Measurements from ENCODE around the gene LRRC63. TPM values are rescaled to one million over a fixed set of nuclear protein-coding genes. Genes with fewer than 3 reads are reported as not detected.

LRRC63 gene
- total RNA-seq, 6 donors from 2014 or later = 0.33 to 3.1 (median 0.66) TPM; not detected in 1

DNA sequence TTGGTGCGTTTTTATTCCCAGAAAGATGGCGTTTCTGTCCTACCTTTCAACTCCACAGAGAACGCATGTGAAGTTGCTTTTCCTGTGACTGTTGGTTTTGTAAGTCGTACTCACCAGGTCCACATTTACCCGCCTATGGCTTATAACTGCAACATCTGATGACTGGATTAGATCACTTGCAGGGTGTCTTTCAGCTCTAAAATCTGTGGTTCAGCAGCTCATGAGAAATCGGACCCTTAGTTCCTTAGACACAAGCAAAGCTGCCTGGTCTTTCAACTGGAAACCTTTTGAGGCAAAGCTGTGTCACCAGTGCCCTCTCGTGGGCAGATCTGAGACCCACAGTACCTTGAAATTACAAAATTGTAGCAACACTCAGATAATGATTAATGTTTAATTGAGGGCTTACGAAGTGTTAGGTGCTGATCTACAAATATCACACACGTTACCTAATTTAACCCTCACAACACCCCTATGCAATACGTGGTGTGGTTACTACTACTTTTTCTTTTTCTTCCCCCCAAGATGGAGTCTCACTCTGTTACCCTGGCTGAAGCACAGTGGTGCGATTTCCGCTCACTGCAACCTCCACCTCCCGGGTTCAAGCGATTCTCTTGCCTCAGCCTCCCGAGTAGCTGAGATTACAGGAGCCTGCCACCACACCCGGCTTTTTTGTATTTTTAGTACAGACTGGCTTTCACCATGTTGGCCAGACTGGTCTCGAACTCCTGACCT, 109.9 kb downstream of the LRRC63 start:
- no peaks in the 10 kb centered on the region for H3K9me3 ChIP-seq
- no peaks in the 10 kb centered on the region for H3K27me3 ChIP-seq
- no peaks in the 10 kb centered on the region for H3K36me3 ChIP-seq
- ATAC-seq (ENCODE audit: low FRiP score in 2 of 2) (peak; percentile 68 to 85), DNase-seq (peak in 1 of 2 donors; percentile 65)
- 53 to 61% methylated on average over 16 to 17 of the region's 17 CpGs for WGBS, 2 donors
- H3K4me3 ChIP-seq = no peak overlapping the region
- peaks cover 0 to 4% (median 0%) of the 10 kb centered on the region in 4 donors for H3K4me1 ChIP-seq
- peak overlapping the region in 3 of 4 donors; percentile 17 to 57 (median 38) for H3K27ac ChIP-seq
- TF ChIP-seq, protein P1, sequence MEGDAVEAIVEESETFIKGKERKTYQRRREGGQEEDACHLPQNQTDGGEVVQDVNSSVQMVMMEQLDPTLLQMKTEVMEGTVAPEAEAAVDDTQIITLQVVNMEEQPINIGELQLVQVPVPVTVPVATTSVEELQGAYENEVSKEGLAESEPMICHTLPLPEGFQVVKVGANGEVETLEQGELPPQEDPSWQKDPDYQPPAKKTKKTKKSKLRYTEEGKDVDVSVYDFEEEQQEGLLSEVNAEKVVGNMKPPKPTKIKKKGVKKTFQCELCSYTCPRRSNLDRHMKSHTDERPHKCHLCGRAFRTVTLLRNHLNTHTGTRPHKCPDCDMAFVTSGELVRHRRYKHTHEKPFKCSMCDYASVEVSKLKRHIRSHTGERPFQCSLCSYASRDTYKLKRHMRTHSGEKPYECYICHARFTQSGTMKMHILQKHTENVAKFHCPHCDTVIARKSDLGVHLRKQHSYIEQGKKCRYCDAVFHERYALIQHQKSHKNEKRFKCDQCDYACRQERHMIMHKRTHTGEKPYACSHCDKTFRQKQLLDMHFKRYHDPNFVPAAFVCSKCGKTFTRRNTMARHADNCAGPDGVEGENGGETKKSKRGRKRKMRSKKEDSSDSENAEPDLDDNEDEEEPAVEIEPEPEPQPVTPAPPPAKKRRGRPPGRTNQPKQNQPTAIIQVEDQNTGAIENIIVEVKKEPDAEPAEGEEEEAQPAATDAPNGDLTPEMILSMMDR (IDR thresholded peaks at IDR 0.05) = peak; percentile 45 to 64 (median 58)
- TF ChIP-seq EP300 (IDR thresholded peaks at IDR 0.05) (no peak), POLR2A (IDR thresholded peaks at IDR 0.05) (no peak), POLR2AphosphoS5 (IDR thresholded peaks at IDR 0.05) (no peak)

DNA sequence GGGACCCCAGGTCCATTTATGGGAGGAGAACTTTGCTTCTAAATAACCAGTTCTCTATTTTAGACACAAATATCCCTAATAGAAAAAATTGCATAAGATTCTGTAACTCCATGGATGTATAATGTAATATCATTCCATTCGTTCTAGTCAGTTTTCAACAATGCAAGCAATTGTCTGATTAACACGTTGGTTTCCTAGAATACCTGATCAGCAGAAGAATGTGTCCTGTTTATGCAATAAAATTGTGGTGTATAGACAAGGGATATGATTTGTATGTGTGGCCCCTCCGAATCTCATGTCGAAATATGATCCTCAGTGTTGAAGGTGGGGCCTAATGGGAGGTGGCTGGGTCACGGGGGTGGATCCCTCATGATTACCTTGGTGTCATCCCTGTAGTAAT, 113.2 kb downstream of the LRRC63 start:
- DNase-seq = no peak
- Histone ChIP-seq H3K4me1 (peaks cover 0 to 4% (median 0%) of the 10 kb centered on the region in 4 donors), H3K4me3 (no peak overlapping the region), H3K36me3 (no peaks in the 10 kb centered on the region), H3K27ac (no peak overlapping the region), H3K9me3 (no peaks in the 10 kb centered on the region), H3K27me3 (no peaks in the 10 kb centered on the region)
- no peak for TF ChIP-seq POLR2AphosphoS5 (IDR thresholded peaks at IDR 0.05)
- no peak for TF ChIP-seq POLR2A (IDR thresholded peaks at IDR 0.05)
- no peak for TF ChIP-seq EP300 (IDR thresholded peaks at IDR 0.05)
- TF ChIP-seq, protein P1 (IDR thresholded peaks at IDR 0.05) = no peak
- 81 to 87% methylated on average over 5 of the region's 5 CpGs for WGBS, 2 donors
- ATAC-seq (ENCODE audit: low FRiP score in 2 of 2) = no peak

Small RNA genes lying within 50 kb of the gene (small RNA-seq; reads per million reads assigned to genes)
- gene RN7SKP5 (0 reads per million in 4 donors), gene RN7SL288P (0 reads per million in 4 donors)

Other genes with a start within 250 kb of the LRRC63 start
- gene ZC3H13, start 159.2 kb upstream of the LRRC63 start, total RNA-seq = 10 to 100 TPM; 23.6 to 71.2 (median 42.3) TPM
- 100 to 1,000 TPM in 1 of 6 donors, 10 to 100 TPM in 4, 1 to 10 TPM in 1; 2.1 to 114 (median 21.3) TPM for gene CPB2, start 106.9 kb upstream of the LRRC63 start, total RNA-seq
- 100 to 1,000 TPM in 4 of 6 donors, 10 to 100 TPM in 2; 72.3 to 331 (median 129) TPM for gene LCP1, start 29.8 kb upstream of the LRRC63 start, total RNA-seq
- gene RUBCNL, start 175.3 kb downstream of the LRRC63 start, total RNA-seq = 1 to 10 TPM; 1.8 to 5.4 (median 5.0) TPM

Measured in upper lobe of left lung (tissue), 6 donors.